ENCODE results near the gene CD99L2. TPM values are rescaled to one million over a fixed set of nuclear protein-coding genes. Genes with fewer than 3 reads are reported as not detected.

The CD99L2 gene
- total RNA-seq, 2 donors from 2014 or later = 8.8 to 9.7 TPM

- Mint-ChIP-seq H3K9me3 (no peaks in the 10 kb centered on the region), H3K27ac (no peak overlapping the region), H3K36me3 (no peaks in the 10 kb centered on the region)
- ATAC-seq (no peak), DNase-seq (ENCODE audit: low spot score in 2 of 2) (no peak)
These were observed 116.8 kb downstream of the CD99L2 start for GRCh38 chrX:150781677-150782076.

DNA sequence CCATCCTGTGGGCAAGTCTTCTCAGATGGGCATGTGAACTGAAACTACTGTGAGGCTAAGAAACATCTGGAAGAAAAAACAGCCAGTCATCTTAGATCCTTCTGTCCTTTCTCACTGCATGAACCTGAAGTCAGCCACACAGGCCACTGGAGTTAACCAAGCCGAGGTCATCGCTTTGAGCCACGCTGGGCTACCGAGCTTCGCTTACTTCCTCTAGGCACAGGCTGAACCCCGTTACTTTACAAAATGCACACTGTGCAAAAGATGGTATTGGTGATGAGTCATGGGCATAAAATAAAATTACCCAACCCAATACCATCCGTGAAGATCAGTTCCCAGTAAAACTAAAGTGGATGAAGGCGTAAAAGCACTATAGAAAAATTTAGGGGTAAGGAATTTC lies 119.1 kb downstream of the CD99L2 start:
- ATAC-seq = no peak
- Mint-ChIP-seq H3K27ac (no peak overlapping the region), H3K9me3 (no peaks in the 10 kb centered on the region), H3K36me3 (no peaks in the 10 kb centered on the region)
- DNase-seq (ENCODE audit: low spot score in 2 of 2) = no peak

- no peak for ATAC-seq
- H3K36me3 Mint-ChIP-seq = no peaks in the 10 kb centered on the region
- H3K27ac Mint-ChIP-seq = peak overlapping the region in 1 of 2 donors; percentile 14
- DNase-seq (ENCODE audit: low spot score in 2 of 2) = no peak
- no peaks in the 10 kb centered on the region for H3K9me3 Mint-ChIP-seq
These were observed 121.0 kb downstream of the CD99L2 start for GRCh38 chrX:150777328-150777992.

DNA sequence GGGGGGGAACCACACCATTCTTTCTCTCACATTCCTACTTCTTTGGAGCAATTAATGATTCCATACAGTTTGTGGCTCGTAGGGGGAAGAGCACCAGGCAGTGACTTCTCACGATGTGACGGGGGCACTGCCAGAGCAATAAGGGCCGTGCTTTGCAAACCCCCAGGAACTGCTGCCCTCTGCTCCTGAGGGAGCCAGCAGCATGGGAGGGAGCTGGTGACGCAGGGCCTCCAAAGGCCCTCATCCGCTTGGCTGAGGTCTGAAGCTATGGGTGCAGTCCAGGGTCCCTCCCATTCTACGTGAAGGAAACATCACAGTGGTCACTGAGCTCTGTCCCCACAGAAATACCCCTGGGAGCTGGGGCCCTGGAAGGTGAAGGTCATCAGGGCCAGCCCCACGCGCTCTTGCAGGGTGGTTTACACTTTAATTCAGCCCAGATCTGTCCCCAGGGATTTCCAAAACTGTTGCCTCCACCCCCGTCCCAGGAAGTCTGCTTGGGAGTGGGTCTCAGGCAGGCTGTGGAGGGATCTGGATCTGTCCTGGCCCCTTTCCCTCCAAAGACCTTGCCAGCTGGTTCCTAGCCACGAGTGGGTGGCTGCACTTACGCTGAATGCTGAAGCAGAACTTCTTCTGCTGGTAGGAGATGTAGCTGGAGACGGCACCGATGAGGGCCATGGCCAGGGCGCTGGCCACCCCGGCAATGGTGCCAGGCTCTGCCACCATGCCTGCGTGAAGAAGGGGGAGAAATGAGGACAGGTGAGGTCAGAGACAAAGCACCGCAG lies 122.7 kb downstream of the CD99L2 start:
- Mint-ChIP-seq H3K36me3 (no peaks in the 10 kb centered on the region), H3K27ac (no peak overlapping the region), H3K9me3 (no peaks in the 10 kb centered on the region)
- ATAC-seq (no peak), DNase-seq (ENCODE audit: low spot score in 2 of 2) (no peak)

DNA sequence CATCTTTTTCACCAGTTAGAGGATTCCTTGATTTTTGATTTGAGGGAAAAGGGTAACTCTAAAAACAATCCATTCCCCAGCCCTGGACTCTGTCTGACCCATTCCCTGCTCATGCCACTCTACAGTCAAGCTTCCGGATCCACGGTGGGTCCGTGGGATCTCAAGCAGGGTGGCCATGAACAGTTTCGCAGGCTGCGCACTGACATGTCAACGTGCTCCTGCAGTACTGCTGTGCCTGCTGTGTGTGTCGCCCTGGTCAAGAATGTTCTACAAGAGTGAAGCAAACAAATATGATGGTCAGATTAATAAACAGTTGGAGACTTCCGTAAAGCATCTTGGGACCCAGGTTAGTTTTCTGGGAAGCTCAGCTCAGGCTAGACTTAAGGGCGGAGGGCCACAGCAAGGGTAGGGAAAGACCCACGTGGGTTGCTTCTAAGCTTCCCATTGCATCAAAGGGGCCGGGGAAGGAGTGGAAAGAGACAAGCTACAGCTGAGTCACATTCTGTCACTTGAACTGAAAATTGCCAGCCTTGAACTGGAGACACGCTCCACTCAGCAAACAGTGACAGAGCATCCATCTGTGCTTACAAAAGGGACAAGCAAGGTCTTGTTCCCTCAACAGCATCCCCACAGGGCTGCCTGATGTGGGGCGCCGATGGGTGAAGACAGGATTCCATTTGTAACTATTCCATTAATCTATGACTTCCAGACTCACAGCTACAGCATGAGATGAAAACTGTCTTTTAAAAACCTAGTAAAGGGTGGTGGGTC lies 123.5 kb downstream of the CD99L2 start:
- no peak for DNase-seq (ENCODE audit: low spot score in 2 of 2)
- Mint-ChIP-seq H3K36me3 (no peaks in the 10 kb centered on the region), H3K9me3 (no peaks in the 10 kb centered on the region), H3K27ac (no peak overlapping the region)
- no peak for ATAC-seq

DNA sequence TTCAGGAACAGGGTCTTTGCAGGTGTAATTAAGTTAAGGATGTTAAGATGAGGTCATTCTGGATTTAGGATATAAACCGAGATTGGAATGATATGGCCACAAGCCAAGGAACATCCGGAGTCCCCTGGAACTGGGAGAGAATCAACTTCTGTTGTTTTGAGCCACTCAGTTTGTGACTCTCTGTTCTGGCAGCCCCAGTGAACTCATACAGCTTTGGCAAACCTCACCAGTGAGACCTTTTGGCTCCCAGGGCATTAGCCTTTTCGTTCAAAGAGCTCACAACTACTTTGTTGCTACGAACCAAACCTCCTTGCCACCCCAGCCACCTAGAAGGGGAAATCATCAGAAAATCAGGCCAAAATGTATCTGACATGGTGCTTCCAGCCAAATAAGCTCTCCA lies 124.8 kb downstream of the CD99L2 start:
- DNase-seq (ENCODE audit: low spot score in 2 of 2) (no peak), ATAC-seq (no peak)
- no peak overlapping the region for H3K27ac Mint-ChIP-seq
- no peaks in the 10 kb centered on the region for H3K9me3 Mint-ChIP-seq
- H3K36me3 Mint-ChIP-seq = no peaks in the 10 kb centered on the region

GRCh38 chrX:150773117-150773516 lies 125.4 kb downstream of the CD99L2 start:
- no peak for ATAC-seq
- Mint-ChIP-seq H3K36me3 (no peaks in the 10 kb centered on the region), H3K27ac (no peak overlapping the region), H3K9me3 (no peaks in the 10 kb centered on the region)
- DNase-seq (ENCODE audit: low spot score in 2 of 2) = no peak

DNA sequence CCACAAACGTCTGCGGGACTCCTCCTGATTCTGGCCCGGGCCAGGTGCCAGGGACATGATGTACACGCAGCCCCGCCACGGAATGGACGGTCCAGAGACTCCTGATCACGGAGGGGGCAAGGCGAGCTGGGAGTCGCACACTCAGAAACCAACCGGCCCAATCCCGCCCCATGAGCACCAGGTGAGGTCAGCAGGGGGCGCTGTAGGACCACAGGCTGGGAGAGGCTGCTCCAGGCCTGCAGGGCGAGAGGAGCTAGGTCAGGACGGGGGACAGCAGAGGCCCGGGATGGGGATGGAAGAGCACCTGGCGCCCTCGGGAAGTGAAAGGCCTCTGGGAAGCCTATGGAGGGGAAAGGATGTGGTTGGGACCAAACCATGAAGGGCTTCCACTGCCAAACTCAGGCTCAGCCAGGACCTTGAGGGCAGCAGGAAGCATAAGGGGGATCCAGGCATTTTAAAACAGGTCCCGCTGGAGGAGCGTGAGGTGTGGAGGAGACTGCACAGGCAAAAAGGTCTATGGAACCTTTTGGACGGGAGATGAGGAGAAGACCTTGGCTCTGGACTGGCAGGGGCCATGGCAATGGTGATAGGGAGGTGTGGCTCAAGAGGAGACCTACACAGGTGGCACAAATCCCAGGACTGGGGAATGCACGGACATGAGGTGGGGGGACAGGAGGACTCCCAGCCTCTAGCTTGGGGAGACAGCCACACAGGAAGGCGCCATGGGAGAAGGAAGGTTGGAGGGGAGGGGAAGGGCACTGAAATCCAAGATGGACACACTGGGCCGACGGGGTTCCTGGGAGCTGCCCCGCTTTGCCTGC lies 126.1 kb downstream of the CD99L2 start:
- H3K27ac Mint-ChIP-seq = no peak overlapping the region
- DNase-seq (ENCODE audit: low spot score in 2 of 2) (peak; percentile 62 to 83), ATAC-seq (peak; percentile 80 to 87)
- H3K36me3 Mint-ChIP-seq = no peaks in the 10 kb centered on the region
- H3K9me3 Mint-ChIP-seq = no peaks in the 10 kb centered on the region

DNA sequence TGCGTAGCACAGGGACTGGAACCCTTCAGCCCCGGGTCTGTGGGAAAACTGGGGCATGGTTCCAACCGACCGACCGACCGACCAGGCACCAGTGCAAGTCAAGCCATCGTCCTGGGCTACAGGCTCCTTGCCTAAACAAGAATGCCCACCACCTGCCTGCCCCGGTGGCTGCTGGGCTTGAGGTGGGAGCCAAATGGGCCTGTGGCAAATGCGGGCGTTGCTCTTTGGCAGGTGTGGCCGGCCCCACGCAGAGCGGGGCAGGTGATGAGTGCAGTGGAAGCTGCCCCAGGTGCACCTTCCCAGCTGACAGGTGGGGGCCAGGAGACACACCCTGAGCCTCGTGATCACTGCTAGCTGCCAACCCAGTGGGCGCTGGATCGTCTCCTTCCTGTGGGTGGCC lies 127.4 kb downstream of the CD99L2 start:
- Mint-ChIP-seq H3K9me3 (no peaks in the 10 kb centered on the region), H3K27ac (no peak overlapping the region), H3K36me3 (no peaks in the 10 kb centered on the region)
- DNase-seq (ENCODE audit: low spot score in 2 of 2) (no peak), ATAC-seq (no peak)

DNA sequence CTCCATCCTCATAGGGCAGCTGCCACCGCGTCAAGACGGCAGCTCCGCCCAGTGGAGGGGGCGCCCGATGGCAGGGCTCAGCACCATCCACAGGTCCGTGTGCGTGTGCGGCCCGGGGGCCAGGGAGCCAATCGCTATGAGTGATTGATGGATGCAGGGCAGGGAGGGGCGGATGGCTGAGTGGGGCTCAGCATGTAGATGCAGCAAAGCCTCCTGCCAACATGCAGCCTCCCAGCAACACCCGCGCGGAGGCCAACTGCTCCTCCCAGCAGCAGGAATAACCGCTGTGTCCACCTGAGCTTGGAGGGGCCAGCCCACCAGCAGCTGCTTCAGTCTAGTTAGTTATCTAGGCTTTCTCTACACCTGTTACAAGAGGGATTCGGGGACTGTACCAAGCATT lies 127.8 kb downstream of the CD99L2 start:
- no peaks in the 10 kb centered on the region for H3K9me3 Mint-ChIP-seq
- ATAC-seq = no peak
- H3K27ac Mint-ChIP-seq = no peak overlapping the region
- DNase-seq (ENCODE audit: low spot score in 2 of 2) = no peak
- H3K36me3 Mint-ChIP-seq = no peaks in the 10 kb centered on the region

DNA sequence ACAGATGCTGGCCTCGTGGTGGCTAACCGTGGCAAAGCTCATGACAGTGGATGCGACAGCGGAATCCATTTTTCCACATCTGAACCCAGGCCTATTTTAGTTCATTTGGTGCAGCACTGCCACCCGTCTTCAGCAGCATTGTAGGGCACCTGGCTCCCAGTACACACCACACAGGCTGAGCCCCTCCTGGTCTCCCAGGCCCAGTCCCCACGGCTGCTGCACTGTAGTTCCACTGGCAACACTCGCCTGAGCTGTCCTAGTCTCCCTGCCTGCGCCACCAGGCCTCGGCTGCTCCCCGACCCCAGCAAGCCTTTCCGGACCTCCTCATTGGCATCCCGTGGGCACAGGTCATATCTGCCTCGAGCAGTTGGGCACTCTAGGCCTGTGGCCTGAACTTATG lies 129.1 kb downstream of the CD99L2 start:
- Mint-ChIP-seq H3K27ac (no peak overlapping the region), H3K9me3 (no peaks in the 10 kb centered on the region)

DNA sequence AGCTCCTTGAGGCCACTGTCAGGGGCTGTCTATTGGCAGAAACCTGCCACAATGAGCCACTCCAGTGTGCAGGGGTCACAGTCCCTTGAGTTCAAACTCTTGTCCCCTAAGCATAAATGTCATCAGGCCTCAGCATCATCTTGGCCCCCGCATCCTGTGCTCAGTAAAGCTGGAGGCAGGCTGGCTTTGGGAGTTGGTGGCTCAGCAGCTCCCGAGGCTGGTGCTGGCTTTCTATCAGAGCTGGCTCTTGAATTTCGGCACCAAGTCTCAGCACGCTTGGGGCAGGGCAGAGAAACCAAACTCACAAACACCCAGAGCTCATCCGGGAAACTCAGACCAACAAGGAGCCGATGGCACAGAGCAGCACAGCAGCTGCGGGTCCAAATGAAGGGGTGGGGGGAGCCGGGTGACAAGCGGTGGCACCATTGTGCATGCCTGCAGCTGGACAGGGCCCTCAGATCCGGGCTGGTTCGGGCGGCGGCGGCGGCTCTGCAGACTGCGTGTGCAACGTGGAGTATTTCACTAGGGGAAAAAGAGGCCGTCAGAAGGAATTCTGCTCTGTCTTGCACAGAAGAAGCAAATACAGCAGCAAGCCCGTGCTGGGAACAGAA lies 129.8 kb downstream of the CD99L2 start:
- Mint-ChIP-seq H3K36me3 (no peaks in the 10 kb centered on the region), H3K9me3 (no peaks in the 10 kb centered on the region), H3K27ac (no peak overlapping the region)
- ATAC-seq = no peak
- DNase-seq (ENCODE audit: low spot score in 2 of 2) = no peak

More for the DNA sequence above, 129.1 kb downstream of the CD99L2 start:
- H3K36me3 Mint-ChIP-seq = no peaks in the 10 kb centered on the region
- ATAC-seq (no peak), DNase-seq (ENCODE audit: low spot score in 2 of 2) (no peak)

DNA sequence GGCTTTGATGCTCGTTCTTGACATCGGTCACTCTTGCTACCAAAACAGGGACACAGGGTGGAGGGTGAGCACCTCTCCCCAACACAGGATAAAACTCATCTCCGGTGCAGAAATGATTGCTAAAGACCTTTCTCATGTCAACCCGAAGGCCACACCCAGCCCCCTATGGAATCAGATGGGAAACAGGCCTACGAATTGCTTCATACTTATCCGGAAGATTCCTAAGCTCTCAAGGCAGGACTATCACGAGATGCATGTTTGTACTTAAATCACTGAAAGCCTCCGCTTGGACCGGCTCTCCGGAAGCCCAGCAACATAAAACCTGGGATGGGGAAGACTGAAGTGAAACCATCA lies 130.4 kb downstream of the CD99L2 start:
- DNase-seq (ENCODE audit: low spot score in 2 of 2) (no peak), ATAC-seq (no peak)
- Mint-ChIP-seq H3K27ac (no peak overlapping the region), H3K9me3 (no peaks in the 10 kb centered on the region), H3K36me3 (no peaks in the 10 kb centered on the region)

- Mint-ChIP-seq H3K27ac (no peak overlapping the region), H3K9me3 (no peaks in the 10 kb centered on the region), H3K36me3 (no peaks in the 10 kb centered on the region)
- ATAC-seq (peak; percentile 65 to 68), DNase-seq (ENCODE audit: low spot score in 2 of 2) (no peak)
These were observed 130.9 kb downstream of the CD99L2 start for GRCh38 chrX:150767475-150768131.

DNA sequence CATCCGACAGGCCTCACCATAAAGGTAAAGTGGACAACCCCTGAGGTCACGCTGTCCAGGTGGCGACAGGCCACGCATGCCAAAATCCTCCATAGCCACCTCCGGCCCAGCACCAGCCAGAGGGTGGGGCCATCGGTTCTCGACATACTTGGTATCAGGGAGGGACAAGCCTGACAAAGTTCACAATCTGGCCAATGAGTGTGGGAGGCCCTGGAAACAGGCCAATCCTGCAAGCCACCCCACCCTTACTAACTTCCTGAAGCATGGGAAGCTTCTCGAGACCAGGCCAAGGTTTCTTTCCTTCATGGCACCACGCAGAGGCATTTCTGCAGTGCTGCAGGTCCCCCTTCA lies 131.4 kb downstream of the CD99L2 start:
- no peak for DNase-seq (ENCODE audit: low spot score in 2 of 2)
- ATAC-seq = no peak
- Mint-ChIP-seq H3K9me3 (no peaks in the 10 kb centered on the region), H3K27ac (no peak overlapping the region), H3K36me3 (no peaks in the 10 kb centered on the region)

Measured in activated naive CD4-positive, alpha-beta T cell treated with anti-CD3 and anti-CD28 coated beads, Interleukin-2, amount 50 U/mL, for 72 hours (primary cell).